ENCODE results near the gene LINGO4.

DNA sequence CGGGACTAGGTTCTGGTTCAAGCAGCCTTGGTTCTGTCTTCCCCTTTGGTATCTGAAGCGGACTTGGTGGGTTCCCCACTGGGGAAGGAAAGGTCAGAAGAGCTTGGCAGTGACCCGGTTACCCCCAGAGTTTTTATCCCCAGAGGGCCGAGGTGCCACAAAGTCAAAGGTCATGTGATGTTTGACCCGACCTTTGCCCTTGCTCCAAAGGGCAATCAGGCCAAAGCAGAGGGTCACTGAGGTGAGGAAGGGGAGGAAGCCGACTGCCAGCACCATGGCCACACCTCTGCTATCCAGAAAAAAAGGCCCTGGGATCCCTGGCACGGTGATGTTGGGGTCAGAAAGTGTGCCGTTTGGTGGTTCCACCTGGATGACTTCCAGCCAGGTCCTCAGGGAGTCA lies 4.4 kb downstream of the LINGO4 start:
- TF ChIP-seq, protein P1, sequence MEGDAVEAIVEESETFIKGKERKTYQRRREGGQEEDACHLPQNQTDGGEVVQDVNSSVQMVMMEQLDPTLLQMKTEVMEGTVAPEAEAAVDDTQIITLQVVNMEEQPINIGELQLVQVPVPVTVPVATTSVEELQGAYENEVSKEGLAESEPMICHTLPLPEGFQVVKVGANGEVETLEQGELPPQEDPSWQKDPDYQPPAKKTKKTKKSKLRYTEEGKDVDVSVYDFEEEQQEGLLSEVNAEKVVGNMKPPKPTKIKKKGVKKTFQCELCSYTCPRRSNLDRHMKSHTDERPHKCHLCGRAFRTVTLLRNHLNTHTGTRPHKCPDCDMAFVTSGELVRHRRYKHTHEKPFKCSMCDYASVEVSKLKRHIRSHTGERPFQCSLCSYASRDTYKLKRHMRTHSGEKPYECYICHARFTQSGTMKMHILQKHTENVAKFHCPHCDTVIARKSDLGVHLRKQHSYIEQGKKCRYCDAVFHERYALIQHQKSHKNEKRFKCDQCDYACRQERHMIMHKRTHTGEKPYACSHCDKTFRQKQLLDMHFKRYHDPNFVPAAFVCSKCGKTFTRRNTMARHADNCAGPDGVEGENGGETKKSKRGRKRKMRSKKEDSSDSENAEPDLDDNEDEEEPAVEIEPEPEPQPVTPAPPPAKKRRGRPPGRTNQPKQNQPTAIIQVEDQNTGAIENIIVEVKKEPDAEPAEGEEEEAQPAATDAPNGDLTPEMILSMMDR (IDR thresholded peaks at IDR 0.05) = no peak
- TF ChIP-seq EZH2 (IDR thresholded peaks at IDR 0.05; ENCODE audit: borderline replicate concordance, insufficient read depth, low read depth, low read length, poor library complexity, severe bottlenecking) = no peak

Measured in B cell (primary cell).